ENCODE data around the gene SIK1.
"Not testable (repeated sequence)": the region's sequence is repeated elsewhere in the genome, so short reads cannot be mapped to it uniquely, and the experiment has no call there.

SIK1 gene

GRCh38 chr21:43397439-43397808 is 29.5 kb downstream of the SIK1 start:
- not testable (repeated sequence) for H3K27me3 ChIP-seq (ENCODE audit: insufficient read depth, low read length); H3K36me3 ChIP-seq (ENCODE audit: insufficient read depth, low read length); H3K4me1 ChIP-seq (ENCODE audit: insufficient read depth, low read length); H3K4me3 ChIP-seq (ENCODE audit: low read length); H3K9me3 ChIP-seq (ENCODE audit: low read length); H2AFZ ChIP-seq (ENCODE audit: low read depth, low read length)

- H3K4me3 ChIP-seq (ENCODE audit: low read length); H3K9me3 ChIP-seq (ENCODE audit: low read length); H3K27me3 ChIP-seq (ENCODE audit: insufficient read depth, low read length); H3K4me1 ChIP-seq (ENCODE audit: insufficient read depth, low read length); H3K36me3 ChIP-seq (ENCODE audit: insufficient read depth, low read length); H2AFZ ChIP-seq (ENCODE audit: low read depth, low read length): not testable (repeated sequence)
Observed at GRCh38 chr21:43396788-43397438, 30.0 kb downstream of the SIK1 start.

GRCh38 chr21:43383351-43383750 is 43.6 kb downstream of the SIK1 start:
- H2AFZ ChIP-seq (ENCODE audit: low read depth, low read length); H3K4me3 ChIP-seq (ENCODE audit: low read length); H3K36me3 ChIP-seq (ENCODE audit: insufficient read depth, low read length); H3K27me3 ChIP-seq (ENCODE audit: insufficient read depth, low read length); H3K4me1 ChIP-seq (ENCODE audit: insufficient read depth, low read length); H3K9me3 ChIP-seq (ENCODE audit: low read length): not testable (repeated sequence)

GRCh38 chr21:43382902-43383301 is 44.0 kb downstream of the SIK1 start:
- not testable (repeated sequence) for H3K4me3 ChIP-seq (ENCODE audit: low read length); H3K36me3 ChIP-seq (ENCODE audit: insufficient read depth, low read length); H2AFZ ChIP-seq (ENCODE audit: low read depth, low read length); H3K9me3 ChIP-seq (ENCODE audit: low read length); H3K27me3 ChIP-seq (ENCODE audit: insufficient read depth, low read length); H3K4me1 ChIP-seq (ENCODE audit: insufficient read depth, low read length)

GRCh38 chr21:43380852-43381533 is 45.9 kb downstream of the SIK1 start:
- H3K36me3 ChIP-seq (ENCODE audit: insufficient read depth, low read length); H3K4me3 ChIP-seq (ENCODE audit: low read length); H3K4me1 ChIP-seq (ENCODE audit: insufficient read depth, low read length); H2AFZ ChIP-seq (ENCODE audit: low read depth, low read length); H3K9me3 ChIP-seq (ENCODE audit: low read length); H3K27me3 ChIP-seq (ENCODE audit: insufficient read depth, low read length): not testable (repeated sequence)

GRCh38 chr21:43380337-43380736 is 46.6 kb downstream of the SIK1 start:
- not testable (repeated sequence) for H2AFZ ChIP-seq (ENCODE audit: low read depth, low read length); H3K36me3 ChIP-seq (ENCODE audit: insufficient read depth, low read length); H3K4me3 ChIP-seq (ENCODE audit: low read length); H3K9me3 ChIP-seq (ENCODE audit: low read length); H3K27me3 ChIP-seq (ENCODE audit: insufficient read depth, low read length); H3K4me1 ChIP-seq (ENCODE audit: insufficient read depth, low read length)

- H3K27me3 ChIP-seq (ENCODE audit: insufficient read depth, low read length); H3K36me3 ChIP-seq (ENCODE audit: insufficient read depth, low read length); H3K4me1 ChIP-seq (ENCODE audit: insufficient read depth, low read length); H3K9me3 ChIP-seq (ENCODE audit: low read length); H3K4me3 ChIP-seq (ENCODE audit: low read length); H2AFZ ChIP-seq (ENCODE audit: low read depth, low read length): not testable (repeated sequence)
Observed at GRCh38 chr21:43379626-43380122, 47.3 kb downstream of the SIK1 start.

GRCh38 chr21:43376478-43376882 is 50.5 kb downstream of the SIK1 start:
- no peak overlapping the region for H3K4me3 ChIP-seq (ENCODE audit: low read length)
- H2AFZ ChIP-seq (ENCODE audit: low read depth, low read length) = no peak overlapping the region
- H3K36me3 ChIP-seq (ENCODE audit: insufficient read depth, low read length) = no peaks in the 10 kb centered on the region
- no peaks in the 10 kb centered on the region for H3K27me3 ChIP-seq (ENCODE audit: insufficient read depth, low read length)
- H3K4me1 ChIP-seq (ENCODE audit: insufficient read depth, low read length) = no peaks in the 10 kb centered on the region
- no peaks in the 10 kb centered on the region for H3K9me3 ChIP-seq (ENCODE audit: low read length)

- no peaks in the 10 kb centered on the region for H3K36me3 ChIP-seq (ENCODE audit: insufficient read depth, low read length)
- no peak overlapping the region for H2AFZ ChIP-seq (ENCODE audit: low read depth, low read length)
- peaks cover under 1% of the 10 kb centered on the region for H3K4me1 ChIP-seq (ENCODE audit: insufficient read depth, low read length)
- no peaks in the 10 kb centered on the region for H3K9me3 ChIP-seq (ENCODE audit: low read length)
- H3K4me3 ChIP-seq (ENCODE audit: low read length) = no peak overlapping the region
- H3K27me3 ChIP-seq (ENCODE audit: insufficient read depth, low read length) = no peaks in the 10 kb centered on the region
Observed at GRCh38 chr21:43375837-43376477, 51.0 kb downstream of the SIK1 start.

- no peaks in the 10 kb centered on the region for H3K9me3 ChIP-seq (ENCODE audit: low read length)
- H2AFZ ChIP-seq (ENCODE audit: low read depth, low read length) = no peak overlapping the region
- H3K36me3 ChIP-seq (ENCODE audit: insufficient read depth, low read length) = no peaks in the 10 kb centered on the region
- peaks cover 8% of the 10 kb centered on the region for H3K4me1 ChIP-seq (ENCODE audit: insufficient read depth, low read length)
- H3K27me3 ChIP-seq (ENCODE audit: insufficient read depth, low read length) = no peaks in the 10 kb centered on the region
- no peak overlapping the region for H3K4me3 ChIP-seq (ENCODE audit: low read length)
Observed at GRCh38 chr21:43375006-43375836, 51.7 kb downstream of the SIK1 start.

- Histone ChIP-seq H3K4me3 (ENCODE audit: low read length) (no peak overlapping the region), H3K36me3 (ENCODE audit: insufficient read depth, low read length) (no peaks in the 10 kb centered on the region), H3K4me1 (ENCODE audit: insufficient read depth, low read length) (peaks cover 16% of the 10 kb centered on the region), H3K27me3 (ENCODE audit: insufficient read depth, low read length) (no peaks in the 10 kb centered on the region), H2AFZ (ENCODE audit: low read depth, low read length) (no peak overlapping the region), H3K9me3 (ENCODE audit: low read length) (no peaks in the 10 kb centered on the region)
Observed at GRCh38 chr21:43374228-43374885, 52.6 kb downstream of the SIK1 start.

GRCh38 chr21:43373362-43374227 is 53.3 kb downstream of the SIK1 start:
- Histone ChIP-seq H3K27me3 (ENCODE audit: insufficient read depth, low read length) (no peaks in the 10 kb centered on the region), H3K9me3 (ENCODE audit: low read length) (no peaks in the 10 kb centered on the region), H3K4me3 (ENCODE audit: low read length) (no peak overlapping the region), H3K4me1 (ENCODE audit: insufficient read depth, low read length) (peaks cover 20% of the 10 kb centered on the region), H3K36me3 (ENCODE audit: insufficient read depth, low read length) (no peaks in the 10 kb centered on the region), H2AFZ (ENCODE audit: low read depth, low read length) (no peak overlapping the region)
